ENCODE results near the gene FCN1. TPM values are rescaled to one million over a fixed set of nuclear protein-coding genes. Genes with fewer than 3 reads are reported as not detected.

The FCN1 gene
- polyA plus RNA-seq, 1 donor (not counting 4 experiments of a cell fraction or from before 2014, with no cell fraction given) = not detected

DNA sequence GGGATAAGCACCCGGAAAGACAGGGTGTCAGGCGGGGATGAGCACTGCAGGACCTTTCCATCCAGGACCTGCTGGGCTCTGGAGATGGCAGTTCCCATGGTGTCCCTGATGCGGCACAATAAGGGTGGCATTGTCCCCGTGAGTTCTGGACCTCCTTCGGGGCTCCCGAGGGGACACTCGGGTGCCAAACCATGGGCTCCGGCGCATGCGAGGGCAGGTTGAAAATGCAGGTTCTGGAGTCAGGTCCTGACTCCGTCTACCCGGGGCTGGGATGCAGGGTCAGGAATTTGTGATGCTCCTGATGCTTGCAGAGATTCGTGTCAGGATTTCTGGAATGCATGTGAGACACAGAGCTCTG is 36.4 kb downstream of the FCN1 start:
- no peaks in the 10 kb centered on the region for H3K9me3 ChIP-seq (ENCODE audit: control insufficient read depth, low read depth, low read length)
- no peaks in the 10 kb centered on the region for H4K20me1 ChIP-seq (ENCODE audit: control insufficient read depth, extremely low read depth, insufficient read depth, low read length)
- no peak overlapping the region for H3K27ac ChIP-seq (ENCODE audit: control insufficient read depth, insufficient read depth, low read length)
- H3K4me2 ChIP-seq (ENCODE audit: control insufficient read depth, extremely low read depth, insufficient read depth, low read depth, low read length) = no peak overlapping the region
- FAIRE-seq = no peak
- no peak for DNase-seq (ENCODE audit: low read depth, low spot score)
- no peaks in the 10 kb centered on the region for H3K9me1 ChIP-seq (ENCODE audit: control insufficient read depth, extremely low read depth, insufficient read depth, low read length)
- dilution Hi-C loops (cut with MboI; ENCODE audit: extremely low pct_ligation_motif_present, low sequenced_read_pairs) = no loop called here
- H3K4me1 ChIP-seq (ENCODE audit: control insufficient read depth, extremely low read depth, insufficient read depth, low read length) = no peaks in the 10 kb centered on the region
- H3K9ac ChIP-seq (ENCODE audit: control insufficient read depth, extremely low read depth, insufficient read depth, low read length) = no peak overlapping the region
- peaks cover 9% of the 10 kb centered on the region for H3K27me3 ChIP-seq (ENCODE audit: control insufficient read depth, extremely low read depth, insufficient read depth, low read length)
- H3K4me3 ChIP-seq (ENCODE audit: control insufficient read depth in 2 of 3, extremely low read depth in 1 of 3, insufficient read depth in 2 of 3, low read depth in 1 of 3, low read length in 3 of 3) = no peak overlapping the region
- H3K36me3 ChIP-seq (ENCODE audit: control insufficient read depth in 2 of 2, extremely low read depth in 1 of 2, insufficient read depth in 2 of 2, low read length in 2 of 2) = no peaks in the 10 kb centered on the region
- no peaks in the 10 kb centered on the region for H3K79me2 ChIP-seq (ENCODE audit: control insufficient read depth, insufficient read depth, low read length)
- TF ChIP-seq, protein P1, sequence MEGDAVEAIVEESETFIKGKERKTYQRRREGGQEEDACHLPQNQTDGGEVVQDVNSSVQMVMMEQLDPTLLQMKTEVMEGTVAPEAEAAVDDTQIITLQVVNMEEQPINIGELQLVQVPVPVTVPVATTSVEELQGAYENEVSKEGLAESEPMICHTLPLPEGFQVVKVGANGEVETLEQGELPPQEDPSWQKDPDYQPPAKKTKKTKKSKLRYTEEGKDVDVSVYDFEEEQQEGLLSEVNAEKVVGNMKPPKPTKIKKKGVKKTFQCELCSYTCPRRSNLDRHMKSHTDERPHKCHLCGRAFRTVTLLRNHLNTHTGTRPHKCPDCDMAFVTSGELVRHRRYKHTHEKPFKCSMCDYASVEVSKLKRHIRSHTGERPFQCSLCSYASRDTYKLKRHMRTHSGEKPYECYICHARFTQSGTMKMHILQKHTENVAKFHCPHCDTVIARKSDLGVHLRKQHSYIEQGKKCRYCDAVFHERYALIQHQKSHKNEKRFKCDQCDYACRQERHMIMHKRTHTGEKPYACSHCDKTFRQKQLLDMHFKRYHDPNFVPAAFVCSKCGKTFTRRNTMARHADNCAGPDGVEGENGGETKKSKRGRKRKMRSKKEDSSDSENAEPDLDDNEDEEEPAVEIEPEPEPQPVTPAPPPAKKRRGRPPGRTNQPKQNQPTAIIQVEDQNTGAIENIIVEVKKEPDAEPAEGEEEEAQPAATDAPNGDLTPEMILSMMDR (optimal IDR thresholded peaks at IDR 0.05 in 1 of 3, IDR thresholded peaks at IDR 0.05 in 1 of 3, conservative IDR thresholded peaks at IDR 0.05 in 1 of 3; ENCODE audit: extremely low read depth in 1 of 3, insufficient read depth in 2 of 3, low read length in 3 of 3) = no peak
- TF ChIP-seq EZH2 (IDR thresholded peaks at IDR 0.05; ENCODE audit: low read length) = no peak
- H2AFZ ChIP-seq (ENCODE audit: control insufficient read depth, low read length) = no peak overlapping the region

DNA sequence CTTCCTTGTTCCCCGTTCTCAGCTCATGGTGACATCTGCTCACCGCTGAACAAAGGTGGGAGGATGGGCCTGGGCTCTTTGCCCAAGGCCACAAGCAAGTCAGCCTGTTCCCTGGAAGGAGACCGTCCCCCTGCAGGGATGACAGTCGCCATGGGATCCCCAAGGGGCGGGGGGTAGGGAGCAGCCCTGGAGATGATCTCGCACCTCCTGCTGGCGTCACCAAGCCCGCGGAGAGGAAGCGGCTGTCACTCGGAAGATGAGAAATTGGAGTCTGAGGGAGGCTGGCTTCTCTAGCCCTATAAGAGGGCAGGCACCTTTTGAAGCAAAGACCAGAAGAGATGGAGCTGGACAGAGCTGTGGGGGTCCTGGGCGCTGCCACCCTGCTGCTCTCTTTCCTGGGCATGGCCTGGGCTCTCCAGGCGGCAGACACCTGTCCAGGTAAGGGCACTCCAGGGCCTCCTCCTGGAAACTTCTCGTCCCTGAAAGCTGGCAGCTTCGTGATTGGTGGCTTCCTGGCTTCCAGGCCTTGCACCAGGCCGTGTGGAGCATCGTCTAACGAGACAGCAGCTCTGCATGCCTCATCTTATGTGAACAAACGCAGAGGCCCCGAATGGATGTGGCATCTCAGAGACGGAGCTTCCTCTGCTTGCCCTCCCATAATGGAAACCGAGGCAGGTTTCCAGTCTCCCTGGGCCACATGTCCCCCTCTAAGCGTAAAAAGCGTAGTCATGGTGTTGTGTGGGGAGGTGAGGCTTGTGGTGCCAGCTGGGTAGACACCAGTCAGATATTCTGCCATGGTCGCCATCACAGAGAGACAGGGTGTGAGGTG is 37.0 kb downstream of the FCN1 start, which contains the start of gene FCN2:
FCN2 (plus strand) TSS at position 327 of the 829 bp plus-strand sequence; CDS start at position 339, 12 bp downstream.
- no peak within 1 kb of the TSS for H2AFZ ChIP-seq (ENCODE audit: control insufficient read depth, low read length)
- H3K36me3 ChIP-seq (ENCODE audit: control insufficient read depth in 2 of 2, extremely low read depth in 1 of 2, insufficient read depth in 2 of 2, low read length in 2 of 2) = no peaks in the 10 kb centered on the region
- H4K20me1 ChIP-seq (ENCODE audit: control insufficient read depth, extremely low read depth, insufficient read depth, low read length) = no peaks in the 10 kb centered on the region
- H3K9me1 ChIP-seq (ENCODE audit: control insufficient read depth, extremely low read depth, insufficient read depth, low read length) = no peaks in the 10 kb centered on the region
- H3K79me2 ChIP-seq (ENCODE audit: control insufficient read depth, insufficient read depth, low read length) = no peaks in the 10 kb centered on the region
- TF ChIP-seq, protein P1 (optimal IDR thresholded peaks at IDR 0.05 in 1 of 3, IDR thresholded peaks at IDR 0.05 in 1 of 3, conservative IDR thresholded peaks at IDR 0.05 in 1 of 3; ENCODE audit: extremely low read depth in 1 of 3, insufficient read depth in 2 of 3, low read length in 3 of 3) = no peak
- TF ChIP-seq EZH2 (IDR thresholded peaks at IDR 0.05; ENCODE audit: low read length) = no peak
- H3K9ac ChIP-seq (ENCODE audit: control insufficient read depth, extremely low read depth, insufficient read depth, low read length) = no peak within 1 kb of the TSS
- H3K4me1 ChIP-seq (ENCODE audit: control insufficient read depth, extremely low read depth, insufficient read depth, low read length) = no peaks in the 10 kb centered on the region
- peaks cover 9% of the 10 kb centered on the region for H3K27me3 ChIP-seq (ENCODE audit: control insufficient read depth, extremely low read depth, insufficient read depth, low read length)
- H3K4me2 ChIP-seq (ENCODE audit: control insufficient read depth, extremely low read depth, insufficient read depth, low read depth, low read length) = no peak within 1 kb of the TSS
- DNase-seq (ENCODE audit: low read depth, low spot score) (no peak), FAIRE-seq (no peak)
- H3K4me3 ChIP-seq (ENCODE audit: control insufficient read depth in 2 of 3, extremely low read depth in 1 of 3, insufficient read depth in 2 of 3, low read depth in 1 of 3, low read length in 3 of 3) = no peak within 1 kb of the TSS
- H3K27ac ChIP-seq (ENCODE audit: control insufficient read depth, insufficient read depth, low read length) = no peak within 1 kb of the TSS
- no peaks in the 10 kb centered on the region for H3K9me3 ChIP-seq (ENCODE audit: control insufficient read depth, low read depth, low read length)
- dilution Hi-C loops (cut with MboI; ENCODE audit: extremely low pct_ligation_motif_present, low sequenced_read_pairs) = no loop called here

Measured in keratinocyte (primary cell).